GM23338 (cell line): ENCODE data around the gene FRMD3. TPM values are rescaled to one million over a fixed set of nuclear protein-coding genes. Genes with fewer than 3 reads are reported as not detected.

ENCODE experiments used
- ATAC-seq: fragments of 200-7000 bp; cut with Tn5 transposase; 3 replicates; pipeline ENCODE4 v1.9.1; 2020
- DNase-seq: peaks from one replicate; pipeline ENCODE4 v3.0.0-alpha.2; 2015; ENCODE audit warnings: low spot score
- H2AFZ ChIP-seq: fragments of 200-600 bp; sonication (generic); 2 replicates; pipeline ENCODE4 v1.8.0; 2016; ENCODE audit warnings: antibody characterized with exemption, mild to moderate bottlenecking, moderate library complexity
- H3F3A ChIP-seq: fragments of 200-600 bp; sonication (generic); replicated peaks from 2 replicates; pipeline ENCODE4 v1.8.0; 2017; ENCODE audit warnings: antibody characterized with exemption, mixed run types, low read depth
- H3K27ac ChIP-seq: fragments of 200-600 bp; sonication (generic); 2 replicates; pipeline ENCODE4 v1.6.1; 2016; ENCODE audit warnings: low read depth
- H3K27me3 ChIP-seq: fragments of 200-600 bp; sonication (generic); 2 replicates; pipeline ENCODE4 v1.8.0; 2016; ENCODE audit warnings: mild to moderate bottlenecking, mixed run types, moderate library complexity; ENCODE audit not compliant: insufficient read depth
- H3K36me3 ChIP-seq: fragments of 200-600 bp; sonication (generic); 2 replicates; pipeline ENCODE4 v1.8.0; 2016; ENCODE audit warnings: mild to moderate bottlenecking; ENCODE audit not compliant: insufficient read depth
- H3K4me1 ChIP-seq: fragments of 200-600 bp; sonication (generic); 2 replicates; pipeline ENCODE4 v1.8.0; 2016; ENCODE audit warnings: mild to moderate bottlenecking, moderate library complexity; ENCODE audit not compliant: insufficient read depth
- H3K4me2 ChIP-seq: fragments of 200-600 bp; sonication (generic); 2 replicates; pipeline ENCODE4 v1.7.1; 2017; ENCODE audit warnings: mixed run types
- H3K4me3 ChIP-seq: fragments of 200-600 bp; sonication (generic); 2 replicates; pipeline ENCODE4 v1.6.1; 2016; ENCODE audit warnings: mixed run types
- H3K79me2 ChIP-seq: fragments of 200-600 bp; sonication (generic); replicated peaks from 2 replicates; pipeline ENCODE4 v1.8.0; 2017; ENCODE audit warnings: mild to moderate bottlenecking; ENCODE audit not compliant: insufficient read depth
- H3K9me2 ChIP-seq: fragments of 200-600 bp; sonication (generic); 2 replicates; pipeline ENCODE4 v1.8.0; 2017; ENCODE audit not compliant: insufficient read depth
- H4K20me1 ChIP-seq: fragments of 200-600 bp; sonication (generic); replicated peaks from 2 replicates; pipeline ENCODE4 v1.8.0; 2017; ENCODE audit warnings: mild to moderate bottlenecking; ENCODE audit not compliant: insufficient read depth
- H3K27ac Mint-ChIP-seq: 2 replicates; pipeline ENCODE4 v1.8.0; 2020; ENCODE audit warnings: inconsistent platforms, mild to moderate bottlenecking, moderate library complexity, mixed read lengths
- H3K27me3 Mint-ChIP-seq: 3 replicates; pipeline ENCODE4 v1.8.0; 2022; ENCODE audit warnings: low read depth, mild to moderate bottlenecking, moderate library complexity, mixed read lengths, inconsistent platforms; ENCODE audit not compliant: insufficient read depth, poor library complexity
- H3K36me3 Mint-ChIP-seq: 3 replicates; pipeline ENCODE4 v1.8.0; 2021; ENCODE audit warnings: low read depth, mild to moderate bottlenecking, inconsistent platforms, moderate library complexity, mixed read lengths
- H3K4me1 Mint-ChIP-seq: 3 replicates; pipeline ENCODE4 v1.8.0; 2020; ENCODE audit warnings: mild to moderate bottlenecking, inconsistent platforms, mixed read lengths
- H3K4me3 Mint-ChIP-seq: 3 replicates; pipeline ENCODE4 v1.8.0; 2021; ENCODE audit warnings: moderate library complexity, mild to moderate bottlenecking, inconsistent platforms, mixed read lengths
- H3K9me3 Mint-ChIP-seq: 3 replicates; pipeline ENCODE4 v1.8.0; 2020; ENCODE audit warnings: moderate library complexity, mild to moderate bottlenecking, inconsistent platforms, mixed read lengths
- CREB1 ChIP-seq: fragments of 250-450 bp; sonication (Bioruptor Pico); IDR thresholded peaks from 2 replicates; pipeline ENCODE4 v1.5.0; 2020; ENCODE audit warnings: low read depth, mild to moderate bottlenecking, moderate library complexity
- EZH2 ChIP-seq: fragments of 200-600 bp; sonication (generic); IDR thresholded peaks from one replicate; pipeline ENCODE4 v1.8.0; 2017; ENCODE audit warnings: antibody characterized with exemption, mild to moderate bottlenecking, low read depth; ENCODE audit not compliant: unreplicated experiment
- EZH2phosphoT487 ChIP-seq: fragments of 200-600 bp; sonication (generic); IDR thresholded peaks from one replicate; pipeline ENCODE4 v1.8.1; 2018; ENCODE audit warnings: antibody characterized with exemption; ENCODE audit not compliant: unreplicated experiment
- JUNB ChIP-seq: IDR thresholded peaks from one replicate; pipeline ENCODE4 v1.6.1; 2016; ENCODE audit warnings: antibody characterized with exemption; ENCODE audit not compliant: unreplicated experiment
- NANOG ChIP-seq: IDR thresholded peaks from 2 replicates; pipeline ENCODE4 v1.6.1; 2016; ENCODE audit warnings: antibody characterized with exemption, borderline replicate concordance
- POLR2AphosphoS5 ChIP-seq: IDR thresholded peaks from 2 replicates; pipeline ENCODE4 v1.6.1; 2016; ENCODE audit warnings: antibody characterized with exemption, low read depth
- STAT1 ChIP-seq: IDR thresholded peaks from one replicate; pipeline ENCODE4 v1.6.1; 2016; ENCODE audit warnings: antibody characterized with exemption; ENCODE audit not compliant: unreplicated experiment
- ZNF114 ChIP-seq: fragments of 250-450 bp; sonication (Bioruptor Pico); IDR thresholded peaks from 2 replicates; pipeline ENCODE4 v1.5.0; 2020; ENCODE audit warnings: mild to moderate bottlenecking, moderate library complexity
- ZNF331 ChIP-seq: fragments of 250-450 bp; sonication (Bioruptor Pico); IDR thresholded peaks from 2 replicates; pipeline ENCODE4 v1.5.0; 2020; ENCODE audit warnings: low read depth, mild to moderate bottlenecking, moderate library complexity
- polyA plus RNA-seq: library from polyadenylated mRNA; unstranded; fragments of >200 nt; fragmentation: Nextera tagmentation; extraction: Ambion mirVana; gene quantifications from 2 replicates; pipeline ENCODE4 v1.2.1, GENCODE V29; 2016
- total RNA-seq: library from RNA; depleted of rRNA; stranded (reverse); fragments of >200 nt; shearing (Covaris generic); gene quantifications from 2 replicates; pipeline ENCODE4 v1.2.3, GENCODE V29; 2014
- TF ChIP-seq, protein P1 (sequence below): fragments of 250-450 bp; sonication (Bioruptor Pico); IDR thresholded peaks from 2 replicates; pipeline ENCODE4 v1.5.0; 2020; ENCODE audit warnings: mild to moderate bottlenecking, moderate library complexity
- TF ChIP-seq, protein P2 (sequence below): IDR thresholded peaks from 2 replicates; pipeline ENCODE4 v1.6.1; 2016; ENCODE audit warnings: antibody characterized with exemption
- TF ChIP-seq, protein P3 (sequence below), 2 experiments: fragments of 200-600 bp in 1 of 2; sonication (generic) in 1 of 2; conservative IDR thresholded peaks; 2 replicates each; pipeline versions ENCODE4 v1.5.1 to v1.6.1; 2016 to 2017; ENCODE audit warnings: antibody characterized with exemption in 2 of 2, low read depth in 2 of 2, mild to moderate bottlenecking in 2 of 2, moderate library complexity in 1 of 2
- TF ChIP-seq, protein P4 (sequence below): IDR thresholded peaks from one replicate; pipeline ENCODE4 v1.6.1; 2018; ENCODE audit warnings: antibody characterized with exemption; ENCODE audit not compliant: unreplicated experiment

Gene FRMD3
- total and polyA plus RNA-seq, 2 experiments from 2014 or later, result 0.47 to 1.2 TPM

DNA sequence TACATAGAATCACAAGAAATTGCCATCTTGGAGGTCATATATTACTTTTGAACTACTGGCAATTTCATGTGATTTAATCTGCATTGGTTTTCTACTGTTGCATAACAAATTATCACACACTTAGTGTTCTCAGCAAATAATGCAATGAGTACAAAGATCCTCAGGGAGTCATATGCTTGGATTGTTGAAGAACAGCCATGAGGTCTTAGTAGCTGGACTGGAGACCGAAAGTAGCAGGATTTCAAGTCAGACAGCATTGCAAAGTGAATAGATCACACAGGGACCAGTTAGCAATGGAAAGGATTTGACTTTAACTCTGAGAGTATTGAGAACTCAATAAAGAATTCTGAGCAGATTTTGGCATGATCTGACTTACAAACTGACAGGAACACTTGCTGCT, 32.2 kb upstream of the FRMD3 start:
- H4K20me1 ChIP-seq, result no peaks in the 10 kb centered on the region
- no peak overlapping the region for H3K27ac ChIP-seq
- no peaks in the 10 kb centered on the region for H3K27me3 ChIP-seq
- no peak overlapping the region for H3K4me3 ChIP-seq
- H3K4me3 Mint-ChIP-seq, result no peak overlapping the region
- no peak overlapping the region for H2AFZ ChIP-seq
- no peaks in the 10 kb centered on the region for H3K79me2 ChIP-seq
- H3K27ac Mint-ChIP-seq, result no peak overlapping the region
- TF ChIP-seq STAT1 (no peak), EZH2phosphoT487 (no peak), ZNF331 (CRISPR knock-in tag) (no peak), POLR2AphosphoS5 (no peak), EZH2 (no peak), ZNF114 (CRISPR knock-in tag) (no peak), JUNB (no peak), CREB1 (CRISPR knock-in tag) (no peak), NANOG (no peak)
- TF ChIP-seq, protein P1, sequence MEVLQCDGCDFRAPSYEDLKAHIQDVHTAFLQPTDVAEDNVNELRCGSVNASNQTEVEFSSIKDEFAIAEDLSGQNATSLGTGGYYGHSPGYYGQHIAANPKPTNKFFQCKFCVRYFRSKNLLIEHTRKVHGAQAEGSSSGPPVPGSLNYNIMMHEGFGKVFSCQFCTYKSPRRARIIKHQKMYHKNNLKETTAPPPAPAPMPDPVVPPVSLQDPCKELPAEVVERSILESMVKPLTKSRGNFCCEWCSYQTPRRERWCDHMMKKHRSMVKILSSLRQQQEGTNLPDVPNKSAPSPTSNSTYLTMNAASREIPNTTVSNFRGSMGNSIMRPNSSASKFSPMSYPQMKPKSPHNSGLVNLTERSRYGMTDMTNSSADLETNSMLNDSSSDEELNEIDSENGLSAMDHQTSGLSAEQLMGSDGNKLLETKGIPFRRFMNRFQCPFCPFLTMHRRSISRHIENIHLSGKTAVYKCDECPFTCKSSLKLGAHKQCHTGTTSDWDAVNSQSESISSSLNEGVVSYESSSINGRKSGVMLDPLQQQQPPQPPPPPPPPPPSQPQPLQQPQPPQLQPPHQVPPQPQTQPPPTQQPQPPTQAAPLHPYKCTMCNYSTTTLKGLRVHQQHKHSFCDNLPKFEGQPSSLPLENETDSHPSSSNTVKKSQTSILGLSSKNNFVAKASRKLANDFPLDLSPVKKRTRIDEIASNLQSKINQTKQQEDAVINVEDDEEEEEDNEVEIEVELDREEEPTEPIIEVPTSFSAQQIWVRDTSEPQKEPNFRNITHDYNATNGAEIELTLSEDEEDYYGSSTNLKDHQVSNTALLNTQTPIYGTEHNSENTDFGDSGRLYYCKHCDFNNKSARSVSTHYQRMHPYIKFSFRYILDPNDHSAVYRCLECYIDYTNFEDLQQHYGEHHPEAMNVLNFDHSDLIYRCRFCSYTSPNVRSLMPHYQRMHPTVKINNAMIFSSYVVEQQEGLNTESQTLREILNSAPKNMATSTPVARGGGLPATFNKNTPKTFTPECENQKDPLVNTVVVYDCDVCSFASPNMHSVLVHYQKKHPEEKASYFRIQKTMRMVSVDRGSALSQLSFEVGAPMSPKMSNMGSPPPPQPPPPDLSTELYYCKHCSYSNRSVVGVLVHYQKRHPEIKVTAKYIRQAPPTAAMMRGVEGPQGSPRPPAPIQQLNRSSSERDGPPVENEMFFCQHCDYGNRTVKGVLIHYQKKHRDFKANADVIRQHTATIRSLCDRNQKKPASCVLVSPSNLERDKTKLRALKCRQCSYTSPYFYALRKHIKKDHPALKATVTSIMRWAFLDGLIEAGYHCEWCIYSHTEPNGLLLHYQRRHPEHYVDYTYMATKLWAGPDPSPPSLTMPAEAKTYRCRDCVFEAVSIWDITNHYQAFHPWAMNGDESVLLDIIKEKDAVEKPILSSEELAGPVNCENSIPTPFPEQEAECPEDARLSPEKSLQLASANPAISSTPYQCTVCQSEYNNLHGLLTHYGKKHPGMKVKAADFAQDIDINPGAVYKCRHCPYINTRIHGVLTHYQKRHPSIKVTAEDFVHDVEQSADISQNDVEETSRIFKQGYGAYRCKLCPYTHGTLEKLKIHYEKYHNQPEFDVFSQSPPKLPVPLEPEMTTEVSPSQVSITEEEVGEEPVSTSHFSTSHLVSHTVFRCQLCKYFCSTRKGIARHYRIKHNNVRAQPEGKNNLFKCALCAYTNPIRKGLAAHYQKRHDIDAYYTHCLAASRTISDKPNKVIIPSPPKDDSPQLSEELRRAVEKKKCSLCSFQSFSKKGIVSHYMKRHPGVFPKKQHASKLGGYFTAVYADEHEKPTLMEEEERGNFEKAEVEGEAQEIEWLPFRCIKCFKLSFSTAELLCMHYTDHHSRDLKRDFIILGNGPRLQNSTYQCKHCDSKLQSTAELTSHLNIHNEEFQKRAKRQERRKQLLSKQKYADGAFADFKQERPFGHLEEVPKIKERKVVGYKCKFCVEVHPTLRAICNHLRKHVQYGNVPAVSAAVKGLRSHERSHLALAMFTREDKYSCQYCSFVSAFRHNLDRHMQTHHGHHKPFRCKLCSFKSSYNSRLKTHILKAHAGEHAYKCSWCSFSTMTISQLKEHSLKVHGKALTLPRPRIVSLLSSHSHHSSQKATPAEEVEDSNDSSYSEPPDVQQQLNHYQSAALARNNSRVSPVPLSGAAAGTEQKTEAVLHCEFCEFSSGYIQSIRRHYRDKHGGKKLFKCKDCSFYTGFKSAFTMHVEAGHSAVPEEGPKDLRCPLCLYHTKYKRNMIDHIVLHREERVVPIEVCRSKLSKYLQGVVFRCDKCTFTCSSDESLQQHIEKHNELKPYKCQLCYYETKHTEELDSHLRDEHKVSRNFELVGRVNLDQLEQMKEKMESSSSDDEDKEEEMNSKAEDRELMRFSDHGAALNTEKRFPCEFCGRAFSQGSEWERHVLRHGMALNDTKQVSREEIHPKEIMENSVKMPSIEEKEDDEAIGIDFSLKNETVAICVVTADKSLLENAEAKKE (CRISPR knock-in tag), result no peak
- TF ChIP-seq, protein P2, sequence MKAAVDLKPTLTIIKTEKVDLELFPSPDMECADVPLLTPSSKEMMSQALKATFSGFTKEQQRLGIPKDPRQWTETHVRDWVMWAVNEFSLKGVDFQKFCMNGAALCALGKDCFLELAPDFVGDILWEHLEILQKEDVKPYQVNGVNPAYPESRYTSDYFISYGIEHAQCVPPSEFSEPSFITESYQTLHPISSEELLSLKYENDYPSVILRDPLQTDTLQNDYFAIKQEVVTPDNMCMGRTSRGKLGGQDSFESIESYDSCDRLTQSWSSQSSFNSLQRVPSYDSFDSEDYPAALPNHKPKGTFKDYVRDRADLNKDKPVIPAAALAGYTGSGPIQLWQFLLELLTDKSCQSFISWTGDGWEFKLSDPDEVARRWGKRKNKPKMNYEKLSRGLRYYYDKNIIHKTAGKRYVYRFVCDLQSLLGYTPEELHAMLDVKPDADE, result no peak
- TF ChIP-seq, protein P3, sequence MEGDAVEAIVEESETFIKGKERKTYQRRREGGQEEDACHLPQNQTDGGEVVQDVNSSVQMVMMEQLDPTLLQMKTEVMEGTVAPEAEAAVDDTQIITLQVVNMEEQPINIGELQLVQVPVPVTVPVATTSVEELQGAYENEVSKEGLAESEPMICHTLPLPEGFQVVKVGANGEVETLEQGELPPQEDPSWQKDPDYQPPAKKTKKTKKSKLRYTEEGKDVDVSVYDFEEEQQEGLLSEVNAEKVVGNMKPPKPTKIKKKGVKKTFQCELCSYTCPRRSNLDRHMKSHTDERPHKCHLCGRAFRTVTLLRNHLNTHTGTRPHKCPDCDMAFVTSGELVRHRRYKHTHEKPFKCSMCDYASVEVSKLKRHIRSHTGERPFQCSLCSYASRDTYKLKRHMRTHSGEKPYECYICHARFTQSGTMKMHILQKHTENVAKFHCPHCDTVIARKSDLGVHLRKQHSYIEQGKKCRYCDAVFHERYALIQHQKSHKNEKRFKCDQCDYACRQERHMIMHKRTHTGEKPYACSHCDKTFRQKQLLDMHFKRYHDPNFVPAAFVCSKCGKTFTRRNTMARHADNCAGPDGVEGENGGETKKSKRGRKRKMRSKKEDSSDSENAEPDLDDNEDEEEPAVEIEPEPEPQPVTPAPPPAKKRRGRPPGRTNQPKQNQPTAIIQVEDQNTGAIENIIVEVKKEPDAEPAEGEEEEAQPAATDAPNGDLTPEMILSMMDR (conservative IDR thresholded peaks at IDR 0.05; ENCODE audit: low read depth in 2 of 2), result no peak
- TF ChIP-seq, protein P4, sequence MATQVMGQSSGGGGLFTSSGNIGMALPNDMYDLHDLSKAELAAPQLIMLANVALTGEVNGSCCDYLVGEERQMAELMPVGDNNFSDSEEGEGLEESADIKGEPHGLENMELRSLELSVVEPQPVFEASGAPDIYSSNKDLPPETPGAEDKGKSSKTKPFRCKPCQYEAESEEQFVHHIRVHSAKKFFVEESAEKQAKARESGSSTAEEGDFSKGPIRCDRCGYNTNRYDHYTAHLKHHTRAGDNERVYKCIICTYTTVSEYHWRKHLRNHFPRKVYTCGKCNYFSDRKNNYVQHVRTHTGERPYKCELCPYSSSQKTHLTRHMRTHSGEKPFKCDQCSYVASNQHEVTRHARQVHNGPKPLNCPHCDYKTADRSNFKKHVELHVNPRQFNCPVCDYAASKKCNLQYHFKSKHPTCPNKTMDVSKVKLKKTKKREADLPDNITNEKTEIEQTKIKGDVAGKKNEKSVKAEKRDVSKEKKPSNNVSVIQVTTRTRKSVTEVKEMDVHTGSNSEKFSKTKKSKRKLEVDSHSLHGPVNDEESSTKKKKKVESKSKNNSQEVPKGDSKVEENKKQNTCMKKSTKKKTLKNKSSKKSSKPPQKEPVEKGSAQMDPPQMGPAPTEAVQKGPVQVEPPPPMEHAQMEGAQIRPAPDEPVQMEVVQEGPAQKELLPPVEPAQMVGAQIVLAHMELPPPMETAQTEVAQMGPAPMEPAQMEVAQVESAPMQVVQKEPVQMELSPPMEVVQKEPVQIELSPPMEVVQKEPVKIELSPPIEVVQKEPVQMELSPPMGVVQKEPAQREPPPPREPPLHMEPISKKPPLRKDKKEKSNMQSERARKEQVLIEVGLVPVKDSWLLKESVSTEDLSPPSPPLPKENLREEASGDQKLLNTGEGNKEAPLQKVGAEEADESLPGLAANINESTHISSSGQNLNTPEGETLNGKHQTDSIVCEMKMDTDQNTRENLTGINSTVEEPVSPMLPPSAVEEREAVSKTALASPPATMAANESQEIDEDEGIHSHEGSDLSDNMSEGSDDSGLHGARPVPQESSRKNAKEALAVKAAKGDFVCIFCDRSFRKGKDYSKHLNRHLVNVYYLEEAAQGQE, result no peak
- H3K9me2 ChIP-seq, result no peaks in the 10 kb centered on the region
- H3K4me1 ChIP-seq, result no peaks in the 10 kb centered on the region
- no peaks in the 10 kb centered on the region for H3K27me3 Mint-ChIP-seq
- H3F3A ChIP-seq, result no peaks in the 10 kb centered on the region
- no peak for DNase-seq
- no peak overlapping the region for H3K4me2 ChIP-seq
- H3K4me1 Mint-ChIP-seq, result no peaks in the 10 kb centered on the region
- peaks cover 7% of the 10 kb centered on the region; the same call in 2 of the 3 replicates for H3K36me3 Mint-ChIP-seq
- no peak for ATAC-seq
- no peaks in the 10 kb centered on the region for H3K36me3 ChIP-seq
- H3K9me3 Mint-ChIP-seq, result peaks cover 18% of the 10 kb centered on the region
